Measurements from ENCODE around the gene ABCB8.

DNA sequence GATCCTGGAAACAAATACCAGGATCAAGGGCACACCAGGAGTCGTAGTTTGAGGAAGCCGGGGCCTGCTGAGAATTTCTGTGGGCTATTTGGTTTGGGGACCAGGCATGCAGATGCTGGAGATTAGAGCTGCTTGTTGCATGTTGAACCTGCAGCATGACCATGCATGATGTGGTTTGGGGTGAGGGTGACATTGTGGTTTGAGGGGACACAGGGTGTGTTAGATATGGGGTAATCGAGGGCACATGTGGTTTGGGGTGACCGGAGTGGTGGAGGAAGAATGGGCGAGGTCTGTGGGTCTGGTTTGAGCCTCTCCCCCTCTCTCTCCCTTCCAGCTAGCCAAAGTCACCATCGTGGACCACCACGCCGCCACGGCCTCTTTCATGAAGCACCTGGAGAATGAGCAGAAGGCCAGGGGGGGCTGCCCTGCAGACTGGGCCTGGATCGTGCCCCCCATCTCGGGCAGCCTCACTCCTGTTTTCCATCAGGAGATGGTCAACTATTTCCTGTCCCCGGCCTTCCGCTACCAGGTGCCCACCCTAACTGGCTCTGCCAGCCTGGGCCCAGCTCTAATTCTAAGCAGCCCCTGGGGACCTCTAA, 27.3 kb upstream of the ABCB8 start:
- TF ChIP-seq CTCF (IDR thresholded peaks at IDR 0.05; ENCODE audit: extremely low read depth in 1 of 2, insufficient read depth in 1 of 2, low read depth in 1 of 2, low read length in 2 of 2) (no peak), POLR2AphosphoS5 (IDR thresholded peaks at IDR 0.05; ENCODE audit: insufficient read depth, low read depth, low read length) (no peak), FOS (IDR thresholded peaks at IDR 0.05; ENCODE audit: borderline replicate concordance, insufficient read depth, low read length) (no peak), POLR2A (IDR thresholded peaks at IDR 0.05; ENCODE audit: low read depth, low read length) (no peak)

Data from endothelial cell of umbilical vein (primary cell).